Amniotic epithelial cell (primary cell): ENCODE results near the gene HSPA9.

Source experiments
- DNase-seq: peaks from one replicate; pipeline ENCODE4 v3.0.0-alpha.2; 2010; ENCODE audit warnings: low read depth

Gene HSPA9

GRCh38 chr5:138575194-138576015 lies at the start of gene HSPA9:
HSPA9 (minus strand) TSS chr5:138575401; CDS start chr5:138575318, 83 bp downstream.
- peak; percentile 99 for DNase-seq

DNA sequence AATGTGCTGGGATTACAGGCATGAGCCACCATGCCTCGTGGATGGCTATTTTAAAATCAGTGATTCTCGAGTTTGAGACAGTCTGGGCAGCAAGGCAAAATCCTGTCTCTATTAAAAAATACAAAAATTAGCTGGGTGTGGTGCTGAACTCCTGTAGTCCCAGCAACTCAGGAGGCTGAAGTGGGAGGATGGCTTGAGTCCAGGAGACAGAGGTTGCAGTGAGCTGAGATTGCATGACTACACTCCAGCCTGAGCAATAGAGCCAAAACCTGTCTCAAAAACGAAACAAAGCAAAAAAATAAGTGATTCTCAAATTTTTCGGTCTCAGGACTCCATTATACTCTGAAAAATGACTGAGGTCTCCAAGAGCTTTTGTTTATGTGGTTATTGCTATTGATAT lies 47.9 kb upstream of the HSPA9 start:
- no peak for DNase-seq

DNA sequence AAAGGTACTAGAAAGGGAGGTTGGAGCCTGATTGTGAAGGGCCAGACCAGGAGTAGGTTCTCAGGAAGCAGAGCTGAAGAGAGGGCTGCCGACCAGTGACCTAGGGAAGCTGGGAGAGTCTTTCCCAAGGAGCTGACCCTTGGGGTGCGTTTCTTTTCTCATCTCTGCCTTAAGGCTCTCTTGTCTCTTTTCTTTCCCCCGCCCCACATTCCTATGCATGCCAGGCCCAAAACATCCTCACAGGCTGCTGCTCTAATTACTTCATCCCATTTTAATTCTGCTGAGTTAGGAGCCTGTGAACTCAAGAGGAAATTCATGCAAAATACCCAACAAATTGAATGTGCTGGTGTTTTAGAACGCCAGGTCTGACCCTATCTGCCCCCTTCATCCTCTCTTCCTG lies 46.9 kb upstream of the HSPA9 start:
- DNase-seq, result no peak

GRCh38 chr5:138620663-138621224 lies 45.5 kb upstream of the HSPA9 start:
- no peak for DNase-seq

DNA sequence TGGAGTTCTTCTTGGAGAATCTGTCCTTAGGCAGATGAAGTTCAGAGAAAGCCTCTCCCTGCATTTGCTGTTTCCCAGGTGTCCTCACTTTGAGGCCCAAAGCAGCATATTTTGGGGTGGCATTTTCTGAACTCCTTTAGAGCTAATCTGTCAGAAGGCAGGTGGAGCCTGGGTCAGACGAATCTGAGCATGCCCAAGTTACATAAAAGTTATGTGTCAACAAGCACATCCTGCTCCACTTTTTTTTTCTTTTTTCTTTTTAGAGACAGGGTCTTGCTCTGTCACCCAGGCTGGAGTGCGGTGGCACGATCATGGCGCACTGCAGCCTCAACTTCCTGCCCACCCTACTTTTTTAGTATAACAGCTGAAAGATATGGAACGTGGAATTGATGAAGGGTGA lies 41.3 kb upstream of the HSPA9 start:
- no peak for DNase-seq

DNA sequence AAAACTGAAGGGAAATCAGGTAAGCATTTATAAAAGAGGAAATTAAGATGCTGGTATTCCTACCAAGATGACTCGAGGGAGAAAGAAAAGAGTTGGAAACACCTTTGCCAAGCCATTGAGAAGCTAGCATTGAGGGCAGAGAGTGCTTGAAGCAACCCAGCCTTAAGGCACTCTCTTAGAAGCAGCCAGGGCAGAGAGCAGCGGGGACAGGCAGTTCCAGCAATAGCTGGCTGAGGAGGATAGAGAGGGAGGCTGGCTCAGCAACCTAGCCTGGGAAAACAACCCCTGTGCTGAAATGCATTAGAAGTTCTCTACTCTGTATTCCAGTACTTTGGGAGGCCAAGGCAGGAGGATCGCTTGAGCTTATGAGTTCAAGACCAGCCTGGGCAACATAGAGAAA lies 40.3 kb upstream of the HSPA9 start:
- no peak for DNase-seq

DNA sequence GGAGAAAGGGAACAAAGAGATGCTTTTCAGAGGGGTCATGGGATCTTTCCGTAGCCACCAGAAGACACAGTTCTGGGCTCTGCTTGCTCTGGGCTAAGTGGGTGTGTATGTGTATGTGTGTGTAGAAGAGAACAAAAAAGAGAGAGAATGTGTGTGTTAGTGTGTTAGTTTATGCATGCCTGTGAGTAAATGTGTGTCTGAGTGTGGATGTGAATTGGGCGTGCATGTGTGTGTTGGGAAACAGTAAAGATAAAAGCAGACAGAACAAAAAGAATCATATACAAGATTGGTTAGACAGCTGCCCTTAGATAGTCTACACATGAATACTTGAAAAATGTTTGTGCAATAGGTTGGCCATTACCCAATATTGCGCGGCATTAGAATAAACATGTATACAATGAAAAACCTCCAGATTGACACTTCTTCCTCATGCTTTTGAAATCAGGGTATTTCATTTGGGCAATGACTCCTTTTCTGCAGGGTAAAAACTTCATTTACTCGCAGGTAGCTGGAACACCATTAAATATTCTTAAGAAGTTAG lies 36.5 kb upstream of the HSPA9 start:
- DNase-seq, result peak; percentile 73

DNA sequence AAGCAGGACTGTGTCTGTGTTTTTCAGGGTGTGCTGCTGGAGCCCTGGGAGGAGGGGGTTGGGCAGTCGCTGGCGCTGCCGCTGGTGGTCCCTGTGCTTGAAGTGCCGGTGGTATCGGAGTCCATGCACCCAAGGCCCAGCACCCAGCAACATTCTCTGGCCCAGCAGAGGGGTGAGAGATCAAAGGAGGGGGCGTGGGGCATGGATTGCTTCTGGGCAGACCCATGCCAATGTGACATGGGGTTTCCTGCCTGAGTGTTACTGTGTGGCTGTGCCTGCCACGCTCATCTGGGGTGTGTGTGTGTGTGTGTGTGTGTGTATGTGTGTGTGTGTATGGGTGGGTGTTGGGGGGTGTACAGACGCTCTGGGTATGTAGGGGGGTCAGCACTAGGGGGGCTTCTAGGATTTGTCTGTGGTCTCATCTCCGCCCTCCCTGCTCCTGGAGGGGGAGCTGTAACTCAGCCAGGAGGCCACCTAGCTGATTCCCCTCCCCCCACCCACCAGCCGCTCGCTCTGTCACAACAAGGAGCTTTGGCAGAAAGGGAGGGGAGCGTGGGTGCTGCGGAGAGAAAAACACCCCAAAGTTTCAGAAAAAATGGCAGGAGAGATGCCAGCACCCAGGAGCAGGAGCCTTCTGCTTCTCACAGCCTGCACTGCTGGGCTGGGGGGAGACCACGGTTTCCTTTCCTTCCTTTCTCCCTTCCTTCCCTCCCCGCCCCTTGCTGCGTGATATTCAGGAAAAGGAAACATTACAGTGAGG lies 35.9 kb upstream of the HSPA9 start:
- peak; percentile 30 for DNase-seq

DNA sequence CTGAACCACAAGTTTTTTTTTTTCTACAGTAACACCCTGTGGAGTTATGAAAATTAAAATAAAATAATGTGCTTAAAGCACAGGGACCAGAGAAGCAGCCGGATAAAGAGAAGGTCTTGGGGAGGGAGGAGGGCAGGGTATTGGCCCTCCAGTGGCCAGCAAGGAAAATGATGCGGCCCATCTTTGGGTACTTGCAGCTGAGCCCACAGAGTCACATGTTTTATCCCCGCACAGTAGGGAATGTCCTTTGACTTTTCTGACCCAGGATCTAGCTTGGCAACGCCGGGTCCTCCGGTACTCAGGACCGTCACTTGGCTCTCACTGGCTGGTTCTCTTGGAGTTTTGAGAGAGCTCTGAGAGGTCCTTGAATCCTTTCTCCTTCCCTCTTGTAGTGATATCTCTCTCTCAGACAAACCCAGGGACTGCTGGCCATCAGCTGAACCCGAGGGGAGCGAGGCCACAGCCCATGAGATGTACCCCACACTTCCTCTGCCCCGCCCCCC lies 35.3 kb upstream of the HSPA9 start:
- DNase-seq, result no peak

DNA sequence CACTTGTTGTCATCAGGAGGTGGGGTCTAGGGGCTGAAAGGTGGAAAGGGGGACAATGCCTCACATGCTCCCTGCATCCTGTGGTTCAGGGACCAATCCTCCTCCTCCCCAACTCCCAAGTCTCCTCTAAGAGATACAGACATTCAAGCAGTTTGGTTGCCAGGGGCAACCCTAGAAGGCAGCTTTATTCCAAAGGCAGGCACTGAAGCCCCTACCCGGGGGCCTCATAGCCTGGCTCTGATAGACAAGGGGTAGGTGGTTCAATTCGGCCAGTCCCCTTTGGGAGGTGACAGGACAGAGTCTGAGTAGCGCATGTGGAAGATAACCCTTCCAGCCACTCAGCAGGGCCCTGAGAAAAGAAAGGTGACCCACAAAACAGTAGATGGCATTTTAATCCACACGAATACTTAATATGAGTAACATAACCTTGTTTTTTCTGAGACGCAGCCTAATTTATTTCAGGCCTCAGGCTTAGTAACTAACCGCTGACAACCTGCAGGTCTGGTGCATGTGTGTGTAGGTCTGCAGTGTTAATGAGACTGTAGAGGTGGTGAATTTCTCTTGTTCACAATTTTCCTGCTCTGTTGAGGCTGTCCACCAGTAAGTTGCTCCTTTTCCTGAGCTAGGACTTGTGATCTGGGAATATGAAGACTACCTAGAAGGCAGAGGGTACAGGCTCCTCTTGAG lies 31.3 kb upstream of the HSPA9 start:
- DNase-seq, result no peak

GRCh38 chr5:138605254-138605972 lies 30.2 kb upstream of the HSPA9 start:
- no peak for DNase-seq

GRCh38 chr5:138604176-138604785 lies 29.1 kb upstream of the HSPA9 start:
- no peak for DNase-seq

GRCh38 chr5:138603249-138603920 lies 28.2 kb upstream of the HSPA9 start:
- DNase-seq, result peak; percentile 54

DNA sequence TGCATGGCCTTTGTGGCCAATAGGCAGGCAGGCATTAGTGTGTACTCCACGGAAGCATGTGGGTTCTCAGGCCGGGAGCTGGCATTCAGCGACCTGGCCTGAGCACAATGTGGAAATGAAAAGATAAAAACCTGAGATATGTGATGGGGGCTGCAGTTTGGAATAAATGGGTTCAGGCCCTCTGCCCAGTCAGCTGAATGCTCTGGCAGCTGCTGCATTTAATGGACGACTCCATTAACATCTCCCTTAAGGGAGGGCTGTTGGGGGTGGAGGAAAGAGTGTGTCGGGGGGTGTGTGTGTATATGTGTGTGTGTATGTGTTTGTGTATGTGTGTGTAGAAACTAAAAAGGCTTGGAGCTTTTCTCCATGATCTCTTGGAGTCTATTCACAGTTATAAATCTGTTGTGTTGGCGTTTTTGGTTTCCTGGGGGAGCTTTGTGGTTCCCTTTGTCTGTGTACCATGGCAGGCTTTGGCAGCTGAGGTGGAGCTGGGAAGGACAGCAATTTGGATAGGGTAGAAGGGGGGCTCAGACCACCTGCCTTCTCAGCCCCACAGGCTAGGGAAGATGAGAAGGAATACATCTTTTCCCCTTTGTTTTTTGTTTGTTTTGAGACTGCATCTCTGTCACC lies 27.3 kb upstream of the HSPA9 start:
- no peak for DNase-seq

- DNase-seq, result peak; percentile 94
These were observed 26.2 kb upstream of the HSPA9 start for GRCh38 chr5:138601444-138601843.

DNA sequence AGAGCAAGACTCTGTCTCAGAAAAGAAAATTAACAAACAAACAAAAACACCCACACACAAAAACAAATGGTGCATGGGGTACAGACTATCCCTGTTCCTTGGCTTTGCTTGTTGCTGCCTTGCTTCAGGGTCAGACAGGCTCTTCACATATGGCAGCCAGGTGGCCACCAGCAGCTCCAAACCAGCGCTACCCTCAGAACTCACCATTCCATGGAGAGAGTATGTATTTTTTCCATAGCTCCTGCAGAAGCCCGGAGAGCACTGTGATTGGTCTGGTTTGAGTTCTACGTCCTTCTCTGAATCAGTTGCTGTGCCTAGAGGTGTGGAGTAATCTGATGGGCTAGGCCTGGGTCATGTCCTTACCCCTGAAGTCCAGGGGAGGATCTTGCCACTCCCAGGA lies 25.2 kb upstream of the HSPA9 start:
- no peak for DNase-seq

DNA sequence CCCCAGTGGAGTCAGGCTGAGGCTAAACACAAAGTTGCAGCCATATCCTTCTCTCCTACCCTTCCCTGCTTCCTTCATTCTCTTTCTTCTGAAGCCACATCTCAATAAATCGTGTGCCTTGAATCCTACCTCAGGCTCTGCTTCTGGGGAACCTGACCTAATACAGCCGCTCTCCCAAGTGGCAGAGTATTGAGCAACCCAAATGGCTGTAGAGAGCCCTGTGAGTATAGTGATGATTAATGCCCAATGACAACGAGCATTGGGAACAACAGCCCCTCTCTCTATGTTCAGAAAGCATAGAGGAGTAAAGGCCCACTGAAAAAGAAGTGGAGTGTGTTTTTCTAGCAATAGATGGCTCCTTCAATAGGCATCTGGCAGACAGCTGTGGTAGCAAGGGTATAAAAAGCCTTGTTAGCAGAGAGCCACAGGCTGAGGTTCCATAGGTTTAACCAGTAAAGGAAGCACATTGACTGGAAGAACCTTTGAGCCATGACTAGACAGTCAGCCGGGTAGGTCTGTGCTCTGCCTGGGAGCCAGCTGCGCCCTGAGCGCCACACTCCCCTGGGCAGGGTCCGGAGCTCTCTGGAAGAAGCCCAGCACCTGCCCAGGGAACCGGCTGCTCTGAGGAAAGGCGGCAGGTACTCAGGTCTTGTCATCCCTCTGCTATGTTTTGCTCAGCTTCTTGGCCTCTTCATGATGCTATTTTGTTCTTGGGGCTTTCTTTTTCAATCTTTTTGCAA lies 22.6 kb upstream of the HSPA9 start:
- no peak for DNase-seq

DNA sequence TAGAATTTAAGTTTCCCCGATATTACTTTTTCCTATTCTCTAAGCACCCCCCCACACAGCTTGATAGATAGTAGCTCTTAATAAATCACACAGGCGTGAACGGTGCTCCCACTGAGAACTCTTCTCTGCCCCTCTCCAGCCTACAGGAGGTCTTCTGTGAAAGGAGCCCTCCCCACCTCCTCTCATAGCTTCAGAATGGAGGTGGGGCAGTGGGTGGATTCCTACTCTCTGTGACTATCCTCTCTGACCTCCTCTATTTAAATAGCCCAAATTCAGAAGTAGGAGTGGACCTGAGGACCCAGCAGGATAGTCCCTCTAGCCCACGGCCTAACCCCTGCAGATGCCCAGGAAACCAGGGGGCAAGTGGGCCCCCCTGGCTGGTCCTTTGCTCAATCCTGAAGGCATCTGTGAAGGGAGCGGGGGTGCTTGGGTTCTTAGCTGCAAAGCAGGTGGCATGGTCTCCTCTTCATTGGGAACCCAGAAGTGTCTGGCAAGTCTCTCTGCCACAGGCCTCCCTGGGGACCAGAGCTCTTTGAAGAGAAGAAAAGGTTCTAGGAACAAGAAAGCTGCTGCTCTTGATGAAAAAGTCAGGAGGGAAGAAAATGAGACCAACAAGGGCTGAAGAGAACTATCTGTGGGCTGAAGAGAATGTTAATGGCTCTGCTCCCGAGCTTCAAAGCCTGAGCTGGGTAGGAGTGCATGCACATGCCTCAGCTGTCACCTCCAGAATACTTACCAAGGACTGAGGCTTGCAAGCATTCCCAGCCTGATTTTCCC lies 21.1 kb upstream of the HSPA9 start:
- DNase-seq, result no peak
